CD8-positive, alpha-beta memory T cell (primary cell): ENCODE results near the gene SLC1A7. TPM values are rescaled to one million over a fixed set of nuclear protein-coding genes. Genes with fewer than 3 reads are reported as not detected.

Source experiments
- CTCF ChIA-PET: fragments of 350-600 bp; sonication (Branson Sonifier 250); formaldehyde crosslinking; loops from one replicate; lab custom pipeline; 2021; ENCODE audit warnings: antibody characterized with exemption; lab: Charles Lee
- POLR2A ChIA-PET: fragments of 350-600 bp; sonication (Branson Sonifier 250); formaldehyde crosslinking; loops from one replicate; lab custom pipeline; 2021; ENCODE audit warnings: antibody characterized with exemption; lab: Charles Lee
- DNase-seq, 5 donors: peaks; one replicate each; pipeline versions ENCODE4 v3.0.0 to v3.0.0-alpha.2; 2020 to 2022; ENCODE audit warnings: mixed read lengths in 1 of 5
- H3K27ac ChIP-seq: one replicate; pipeline ENCODE4 v1.7.0; 2013; ENCODE audit warnings: low read depth, mild to moderate bottlenecking, low read length, moderate library complexity
- H3K27me3 ChIP-seq: 2 replicates; pipeline ENCODE4 v1.7.0; 2013; ENCODE audit warnings: low read length, mild to moderate bottlenecking; ENCODE audit not compliant: insufficient read depth, poor library complexity, severe bottlenecking
- H3K36me3 ChIP-seq: 2 replicates; pipeline ENCODE4 v1.7.0; 2013; ENCODE audit warnings: mild to moderate bottlenecking, low read length, moderate library complexity; ENCODE audit not compliant: insufficient read depth
- H3K4me1 ChIP-seq: 2 replicates; pipeline ENCODE4 v1.7.0; 2013; ENCODE audit warnings: mild to moderate bottlenecking, low read length, moderate library complexity; ENCODE audit not compliant: insufficient read depth
- H3K4me3 ChIP-seq: 2 replicates; pipeline ENCODE4 v1.7.0; 2013; ENCODE audit warnings: mild to moderate bottlenecking, low read length
- H3K9me3 ChIP-seq: 2 replicates; pipeline ENCODE4 v1.7.0; 2013; ENCODE audit warnings: mild to moderate bottlenecking, low read length
- H3K27ac Mint-ChIP-seq, 8 donors: one replicate each; pipeline ENCODE4 v1.8.0; 2020 to 2021; ENCODE audit warnings: mixed read lengths in 8 of 8, mild to moderate bottlenecking in 6 of 8, inconsistent platforms in 3 of 8, moderate library complexity in 3 of 8
- H3K27me3 Mint-ChIP-seq, 2 donors: one replicate each; pipeline ENCODE4 v1.8.0; 2020 to 2021; ENCODE audit warnings: mixed read lengths in 2 of 2, mild to moderate bottlenecking in 1 of 2, moderate library complexity in 1 of 2
- H3K36me3 Mint-ChIP-seq, 3 donors: one replicate each; pipeline ENCODE4 v1.8.0; 2020 to 2021; ENCODE audit warnings: mixed read lengths in 3 of 3, inconsistent platforms in 1 of 3, mild to moderate bottlenecking in 1 of 3
- H3K4me1 Mint-ChIP-seq, 3 donors: one replicate each; pipeline ENCODE4 v1.8.0; 2020 to 2021; ENCODE audit warnings: mixed read lengths in 3 of 3, inconsistent platforms in 1 of 3, mild to moderate bottlenecking in 1 of 3
- H3K4me3 Mint-ChIP-seq, 7 donors: one replicate each; pipeline ENCODE4 v1.8.0; 2020 to 2021; ENCODE audit warnings: mixed read lengths in 7 of 7, mild to moderate bottlenecking in 6 of 7, moderate library complexity in 4 of 7, inconsistent platforms in 2 of 7
- H3K9me3 Mint-ChIP-seq, 5 donors: one replicate each; pipeline ENCODE4 v1.8.0; 2020 to 2022; ENCODE audit warnings: mixed read lengths in 5 of 5, mild to moderate bottlenecking in 3 of 5, moderate library complexity in 2 of 5, inconsistent platforms in 1 of 5
- polyA plus RNA-seq: library from polyadenylated mRNA; unstranded; fragments of 300-500 nt; fragmentation: Illumina TruSeq; gene quantifications from one replicate; pipeline ENCODE4 v1.2.3, GENCODE V29; 2021
- total RNA-seq, 2 experiments: library from RNA; stranded (reverse); gene quantifications; one replicate each; pipeline ENCODE4 v1.2.3, GENCODE V29; 2021

SLC1A7 gene
- total and polyA plus RNA-seq, 3 experiments from 2014 or later, result 0.08 TPM; not detected in 2

DNA sequence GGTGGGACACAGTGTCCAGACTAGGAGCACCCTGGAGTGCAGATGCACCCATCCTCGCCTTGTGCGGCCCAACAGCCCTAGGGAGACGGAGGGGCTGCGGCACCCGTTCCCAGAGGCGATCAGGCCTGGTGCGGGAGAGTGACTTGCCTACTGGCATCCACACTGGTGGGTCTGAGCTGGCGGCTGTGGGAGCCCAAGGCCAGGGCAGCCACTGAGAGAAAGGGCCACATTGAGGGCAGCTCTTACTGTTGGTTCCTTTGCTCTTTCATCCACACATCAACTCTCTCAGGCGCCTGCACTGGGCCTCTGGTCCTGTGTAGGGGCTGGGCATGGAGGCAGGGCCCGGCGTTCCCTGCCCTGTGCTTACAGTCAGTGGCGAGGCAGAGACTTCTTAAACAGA, 71.8 kb downstream of the SLC1A7 start:
- DNase-seq, result no peak
- peaks cover 5% of the 10 kb centered on the region in 2 donors for H3K27me3 Mint-ChIP-seq
- CTCF ChIA-PET, result no interaction called here

DNA sequence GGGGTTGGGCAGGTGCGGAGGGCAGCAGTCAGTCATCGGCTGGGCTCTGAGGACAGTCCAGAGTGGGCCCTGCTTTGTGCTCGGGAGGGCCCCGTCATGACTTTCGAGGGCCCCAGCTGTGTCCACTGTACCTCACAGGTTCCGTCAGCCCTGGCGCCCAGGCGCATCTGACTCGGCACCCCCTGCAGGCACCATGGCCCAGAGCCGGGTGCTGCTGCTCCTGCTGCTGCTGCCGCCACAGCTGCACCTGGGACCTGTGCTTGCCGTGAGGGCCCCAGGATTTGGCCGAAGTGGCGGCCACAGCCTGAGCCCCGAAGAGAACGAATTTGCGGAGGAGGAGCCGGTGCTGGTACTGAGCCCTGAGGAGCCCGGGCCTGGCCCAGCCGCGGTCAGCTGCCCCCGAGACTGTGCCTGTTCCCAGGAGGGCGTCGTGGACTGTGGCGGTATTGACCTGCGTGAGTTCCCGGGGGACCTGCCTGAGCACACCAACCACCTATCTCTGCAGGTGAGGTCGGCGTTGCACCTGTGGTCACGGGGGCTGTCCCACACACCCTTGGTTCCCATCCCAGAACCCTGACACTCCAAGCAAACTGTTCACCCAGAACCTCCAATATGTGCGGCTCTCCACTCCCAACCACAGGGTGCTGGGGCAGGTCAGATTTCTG, 72.6 kb downstream of the SLC1A7 start:
- no peaks in the 10 kb centered on the region for H3K4me1 Mint-ChIP-seq
- Histone ChIP-seq H3K27ac (no peak overlapping the region), H3K4me1 (no peaks in the 10 kb centered on the region), H3K36me3 (no peaks in the 10 kb centered on the region), H3K4me3 (no peak overlapping the region), H3K9me3 (no peaks in the 10 kb centered on the region), H3K27me3 (peaks cover under 1% of the 10 kb centered on the region)
- no peaks in the 10 kb centered on the region for H3K9me3 Mint-ChIP-seq
- H3K36me3 Mint-ChIP-seq, result no peaks in the 10 kb centered on the region
- no peak for DNase-seq
- H3K27ac Mint-ChIP-seq, result no peak overlapping the region
- CTCF ChIA-PET, result no interaction called here
- peaks cover 7 to 9% of the 10 kb centered on the region in 2 donors for H3K27me3 Mint-ChIP-seq
- POLR2A ChIA-PET, result no interaction called here
- no peak overlapping the region for H3K4me3 Mint-ChIP-seq

More for the DNA sequence above, 71.8 kb downstream of the SLC1A7 start:
- Histone ChIP-seq H3K36me3 (no peaks in the 10 kb centered on the region), H3K27ac (no peak overlapping the region), H3K9me3 (no peaks in the 10 kb centered on the region), H3K4me3 (no peak overlapping the region), H3K27me3 (no peaks in the 10 kb centered on the region), H3K4me1 (no peaks in the 10 kb centered on the region)
- Mint-ChIP-seq H3K4me1 (peaks cover 0 to 2% (median 0%) of the 10 kb centered on the region in 3 donors), H3K27ac (peak overlapping the region in 1 of 8 donors; percentile 86), H3K9me3 (peaks cover 0 to 1% (median 0%) of the 10 kb centered on the region in 5 donors), H3K36me3 (no peaks in the 10 kb centered on the region), H3K4me3 (no peak overlapping the region)
- POLR2A ChIA-PET, result no interaction called here

DNA sequence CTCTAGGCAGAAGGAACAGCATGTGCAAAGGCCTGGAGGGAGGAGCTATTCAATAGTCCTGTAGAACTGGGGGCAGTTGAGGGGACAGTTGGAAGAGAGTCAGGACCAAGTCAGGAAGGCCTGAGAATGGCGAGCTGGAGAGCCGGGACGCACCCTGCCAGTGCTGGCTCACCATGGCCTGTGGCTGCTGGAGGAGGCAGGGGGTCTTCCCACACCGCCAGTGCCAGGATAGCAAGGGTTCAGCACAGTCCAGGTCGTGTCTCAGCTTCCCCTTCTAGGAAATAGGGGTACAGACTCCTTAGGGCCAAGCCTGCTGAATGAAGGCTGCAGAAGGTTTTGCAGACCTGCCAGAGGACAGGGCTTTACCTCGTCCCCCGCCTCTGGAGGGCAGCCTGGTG, 73.2 kb downstream of the SLC1A7 start:
- POLR2A ChIA-PET, result no interaction called here
- CTCF ChIA-PET, result interaction anchor here (1.4 kb wide), 1 partner anchor 14 kb away, joined by 4 read pairs; no protein-coding TSS in a partner anchor

DNA sequence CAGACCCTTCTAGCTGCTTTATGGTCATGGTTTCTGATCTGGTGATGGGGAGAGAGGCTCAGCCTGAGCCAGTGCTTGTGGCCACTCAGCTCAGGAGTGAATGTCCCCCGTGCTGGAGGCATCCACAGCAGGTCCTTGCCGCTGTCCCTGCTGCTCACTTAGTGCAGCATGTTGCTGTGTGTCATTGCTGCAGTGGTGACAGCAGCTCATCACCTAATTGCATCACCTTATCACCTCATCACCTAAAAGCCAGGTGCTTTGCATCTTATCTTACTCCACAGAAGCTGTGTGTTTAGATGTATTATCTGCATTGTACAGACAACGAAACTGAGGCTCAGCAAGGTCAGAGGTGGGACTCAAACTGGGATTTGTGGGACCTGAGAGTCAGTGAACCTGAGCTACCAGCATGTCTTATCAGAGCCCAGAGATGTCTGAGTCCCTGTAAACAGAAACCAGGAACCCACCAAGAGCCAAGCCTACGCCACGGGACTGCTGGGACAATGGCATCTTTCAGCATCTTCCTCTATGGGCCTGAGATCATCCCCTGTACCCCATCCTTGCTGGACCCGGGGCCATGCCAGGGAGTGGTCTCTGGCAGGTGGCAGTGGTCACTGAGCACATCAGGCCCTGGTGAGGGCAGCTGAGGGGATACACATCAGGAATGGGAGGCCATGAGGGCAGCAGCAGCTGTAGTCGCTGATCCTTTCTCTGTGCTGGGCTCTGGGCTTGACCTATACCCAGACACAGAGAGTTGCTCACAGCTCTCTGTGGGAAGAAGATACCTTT, 73.9 kb downstream of the SLC1A7 start:
- H3K27ac Mint-ChIP-seq, result no peak overlapping the region
- Histone ChIP-seq H3K36me3 (no peaks in the 10 kb centered on the region), H3K9me3 (no peaks in the 10 kb centered on the region), H3K27ac (no peak overlapping the region), H3K27me3 (peaks cover 10% of the 10 kb centered on the region), H3K4me3 (no peak overlapping the region), H3K4me1 (no peaks in the 10 kb centered on the region)
- CTCF ChIA-PET, result interaction anchor here (1.4 kb wide), 1 partner anchor 14 kb away, joined by 4 read pairs; no protein-coding TSS in a partner anchor
- no peaks in the 10 kb centered on the region for H3K36me3 Mint-ChIP-seq
- H3K4me1 Mint-ChIP-seq, result peaks cover 2 to 4% (median 4%) of the 10 kb centered on the region in 3 donors
- H3K27me3 Mint-ChIP-seq, result peaks cover 19 to 21% of the 10 kb centered on the region in 2 donors
- POLR2A ChIA-PET, result no interaction called here
- DNase-seq, result no peak
- no peaks in the 10 kb centered on the region for H3K9me3 Mint-ChIP-seq
- no peak overlapping the region for H3K4me3 Mint-ChIP-seq

More for the DNA sequence above, 73.2 kb downstream of the SLC1A7 start:
- Mint-ChIP-seq H3K27me3 (peaks cover 11 to 15% of the 10 kb centered on the region in 2 donors), H3K27ac (no peak overlapping the region), H3K4me3 (no peak overlapping the region), H3K9me3 (no peaks in the 10 kb centered on the region), H3K36me3 (no peaks in the 10 kb centered on the region), H3K4me1 (no peaks in the 10 kb centered on the region)
- H3K4me1 ChIP-seq, result no peaks in the 10 kb centered on the region
- H3K9me3 ChIP-seq, result no peaks in the 10 kb centered on the region
- no peak overlapping the region for H3K4me3 ChIP-seq
- no peaks in the 10 kb centered on the region for H3K36me3 ChIP-seq
- DNase-seq, result no peak
- H3K27ac ChIP-seq, result no peak overlapping the region
- peaks cover 4% of the 10 kb centered on the region for H3K27me3 ChIP-seq

DNA sequence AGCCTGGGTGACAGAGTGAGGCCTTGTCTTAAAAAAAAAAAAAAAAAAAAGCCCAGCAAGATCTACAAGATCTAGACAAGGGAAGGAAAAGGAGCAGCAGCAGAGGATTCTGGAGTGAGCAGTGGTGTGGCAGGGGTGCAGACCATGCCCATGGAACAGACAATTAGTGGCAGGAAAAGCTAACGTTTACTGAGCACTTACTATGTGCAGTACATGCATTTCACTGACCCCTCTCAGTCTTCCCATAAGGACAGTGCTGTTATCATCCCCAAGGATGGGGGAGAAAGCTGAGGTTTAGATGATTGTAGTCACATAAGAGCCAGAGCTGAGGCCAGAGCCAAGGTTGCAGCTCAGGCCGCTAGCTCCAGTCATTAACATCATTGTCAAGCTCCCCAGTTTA, 74.6 kb downstream of the SLC1A7 start:
- Mint-ChIP-seq H3K27ac (no peak overlapping the region), H3K9me3 (no peaks in the 10 kb centered on the region), H3K36me3 (no peaks in the 10 kb centered on the region), H3K4me1 (peaks cover 6 to 11% (median 7%) of the 10 kb centered on the region in 3 donors), H3K27me3 (peaks cover 23 to 27% of the 10 kb centered on the region in 2 donors), H3K4me3 (no peak overlapping the region)
- CTCF ChIA-PET, result interaction anchor here (1.4 kb wide), 1 partner anchor 13 kb away, joined by 4 read pairs; no protein-coding TSS in a partner anchor
- POLR2A ChIA-PET, result no interaction called here
- no peak for DNase-seq
- H3K36me3 ChIP-seq, result no peaks in the 10 kb centered on the region
- H3K9me3 ChIP-seq, result no peaks in the 10 kb centered on the region
- H3K27me3 ChIP-seq, result peaks cover 14% of the 10 kb centered on the region
- no peaks in the 10 kb centered on the region for H3K4me1 ChIP-seq
- no peak overlapping the region for H3K4me3 ChIP-seq
- no peak overlapping the region for H3K27ac ChIP-seq

DNA sequence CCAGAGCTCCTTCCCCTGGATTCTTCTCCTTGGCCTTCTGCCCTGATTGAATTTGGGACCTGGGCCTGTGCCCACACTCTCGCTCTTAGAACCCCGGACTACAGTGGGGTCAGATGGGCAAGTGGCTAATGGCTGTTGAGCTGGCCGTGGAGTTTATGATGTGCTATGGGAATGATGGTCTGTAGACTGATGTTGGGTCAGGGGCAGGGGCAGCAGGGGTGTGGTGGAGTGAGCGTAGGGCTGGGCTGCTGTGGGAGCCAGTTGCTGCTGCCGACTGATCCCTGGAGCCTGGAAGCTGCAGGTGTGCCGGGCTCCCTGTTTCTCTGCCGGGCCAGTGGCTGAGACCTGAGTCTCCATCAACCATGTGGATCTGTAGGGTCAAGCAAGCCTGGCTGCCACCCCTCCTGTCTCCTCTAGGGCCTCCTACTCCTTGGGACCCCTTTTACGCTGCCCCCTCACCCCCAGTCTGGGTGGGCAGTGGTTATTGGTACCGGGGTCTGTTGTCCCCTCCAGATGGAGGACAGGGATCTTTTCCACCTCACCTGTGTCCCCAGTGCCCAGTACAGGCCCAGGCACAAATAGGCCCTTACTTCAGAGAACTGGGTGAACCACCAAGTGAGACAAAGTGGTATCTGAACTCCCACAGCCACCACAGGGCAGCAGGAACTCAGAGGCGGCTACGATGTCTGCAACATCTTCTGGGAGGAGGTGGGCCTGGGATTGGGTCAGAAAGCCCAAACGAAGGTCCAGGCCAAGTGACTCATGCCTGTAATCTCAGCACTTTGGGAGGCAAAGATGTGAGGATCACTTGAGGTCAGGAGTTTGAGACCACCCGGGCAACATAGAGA, 75.3 kb downstream of the SLC1A7 start:
- Histone ChIP-seq H3K4me3 (no peak overlapping the region), H3K9me3 (no peaks in the 10 kb centered on the region), H3K4me1 (peaks cover 5% of the 10 kb centered on the region), H3K36me3 (no peaks in the 10 kb centered on the region), H3K27me3 (peaks cover 20% of the 10 kb centered on the region), H3K27ac (no peak overlapping the region)
- DNase-seq, result no peak
- H3K9me3 Mint-ChIP-seq, result no peaks in the 10 kb centered on the region
- peaks cover 6 to 11% (median 7%) of the 10 kb centered on the region in 3 donors for H3K4me1 Mint-ChIP-seq
- H3K36me3 Mint-ChIP-seq, result no peaks in the 10 kb centered on the region
- H3K27me3 Mint-ChIP-seq, result peaks cover 28% of the 10 kb centered on the region in 2 donors
- no peak overlapping the region for H3K4me3 Mint-ChIP-seq
- H3K27ac Mint-ChIP-seq, result no peak overlapping the region
- CTCF ChIA-PET, result no interaction called here
- POLR2A ChIA-PET, result no interaction called here

DNA sequence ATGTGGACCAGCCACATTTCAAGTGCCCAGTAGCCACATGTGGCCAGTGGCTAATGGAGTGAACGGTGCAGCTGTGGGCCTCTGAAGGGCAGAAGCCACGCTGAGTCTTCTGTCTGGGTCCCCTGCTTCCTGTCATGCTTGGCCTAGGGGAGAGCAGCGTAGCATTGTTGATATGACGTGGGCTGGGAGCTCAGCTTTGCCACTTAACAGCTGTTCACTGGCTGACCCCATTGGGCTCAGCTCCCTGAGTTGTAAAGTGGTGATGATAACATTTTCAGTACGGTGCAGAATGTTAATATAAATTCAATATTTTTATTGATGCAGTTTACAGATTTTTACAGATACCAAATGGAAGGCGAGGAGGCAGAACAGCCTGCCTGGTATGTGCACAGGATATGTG, 76.0 kb downstream of the SLC1A7 start:
- no peaks in the 10 kb centered on the region for H3K36me3 ChIP-seq
- ChIA-PET POLR2A (no interaction called here), CTCF (no interaction called here)
- peaks cover 22% of the 10 kb centered on the region for H3K27me3 ChIP-seq
- H3K4me1 ChIP-seq, result peaks cover 5% of the 10 kb centered on the region
- Mint-ChIP-seq H3K27ac (no peak overlapping the region), H3K9me3 (no peaks in the 10 kb centered on the region), H3K4me1 (peaks cover 6 to 11% (median 7%) of the 10 kb centered on the region in 3 donors), H3K27me3 (peaks cover 29 to 30% of the 10 kb centered on the region in 2 donors), H3K36me3 (no peaks in the 10 kb centered on the region), H3K4me3 (no peak overlapping the region)
- no peak for DNase-seq
- H3K4me3 ChIP-seq, result no peak overlapping the region
- H3K9me3 ChIP-seq, result no peaks in the 10 kb centered on the region
- H3K27ac ChIP-seq, result no peak overlapping the region
